Loucy (cell line): ENCODE measurements around the gene CNTNAP2.

Experiments used
- EZH2phosphoT487 ChIP-seq: fragments of 200-600 bp; IDR thresholded peaks from 2 replicates; pipeline ENCODE4 v1.6.1; 2018; ENCODE audit warnings: antibody characterized with exemption, mild to moderate bottlenecking, moderate library complexity, borderline replicate concordance
- TF ChIP-seq, protein P1 (sequence below): fragments of 200-600 bp; sonication (generic); conservative IDR thresholded peaks from 2 replicates; pipeline ENCODE4 v1.5.1; 2014; ENCODE audit warnings: mild to moderate bottlenecking, antibody characterized with exemption, low read length

DNA sequence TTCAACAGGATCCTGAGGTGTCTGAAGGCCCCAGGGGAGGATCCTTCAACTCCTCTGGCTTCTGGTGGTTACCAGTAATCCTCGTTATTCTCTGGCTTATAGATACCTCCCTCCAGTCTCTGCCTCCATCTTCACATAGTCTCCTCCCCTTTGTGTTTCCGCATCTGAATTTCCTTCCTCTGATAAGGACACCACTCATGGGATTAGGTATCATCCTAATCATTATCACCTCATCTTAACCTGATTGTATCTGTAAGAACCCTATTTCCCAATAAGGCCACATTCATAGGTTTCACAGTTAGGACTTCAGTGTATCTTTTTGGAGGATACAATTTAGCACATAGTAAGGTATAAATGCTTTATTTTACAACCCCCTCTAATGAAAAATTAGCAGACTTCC is 1189.2 kb downstream of the CNTNAP2 start:
- TF ChIP-seq, protein P1, sequence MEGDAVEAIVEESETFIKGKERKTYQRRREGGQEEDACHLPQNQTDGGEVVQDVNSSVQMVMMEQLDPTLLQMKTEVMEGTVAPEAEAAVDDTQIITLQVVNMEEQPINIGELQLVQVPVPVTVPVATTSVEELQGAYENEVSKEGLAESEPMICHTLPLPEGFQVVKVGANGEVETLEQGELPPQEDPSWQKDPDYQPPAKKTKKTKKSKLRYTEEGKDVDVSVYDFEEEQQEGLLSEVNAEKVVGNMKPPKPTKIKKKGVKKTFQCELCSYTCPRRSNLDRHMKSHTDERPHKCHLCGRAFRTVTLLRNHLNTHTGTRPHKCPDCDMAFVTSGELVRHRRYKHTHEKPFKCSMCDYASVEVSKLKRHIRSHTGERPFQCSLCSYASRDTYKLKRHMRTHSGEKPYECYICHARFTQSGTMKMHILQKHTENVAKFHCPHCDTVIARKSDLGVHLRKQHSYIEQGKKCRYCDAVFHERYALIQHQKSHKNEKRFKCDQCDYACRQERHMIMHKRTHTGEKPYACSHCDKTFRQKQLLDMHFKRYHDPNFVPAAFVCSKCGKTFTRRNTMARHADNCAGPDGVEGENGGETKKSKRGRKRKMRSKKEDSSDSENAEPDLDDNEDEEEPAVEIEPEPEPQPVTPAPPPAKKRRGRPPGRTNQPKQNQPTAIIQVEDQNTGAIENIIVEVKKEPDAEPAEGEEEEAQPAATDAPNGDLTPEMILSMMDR = no peak
- TF ChIP-seq EZH2phosphoT487 = no peak
